Breast epithelium (tissue), 3 donors: ENCODE measurements around the gene CCDC34.

Source experiments
- CTCF ChIP-seq, 3 donors: fragments of 450-650 bp; IDR thresholded peaks; one replicate each; pipeline ENCODE4 v1.5.1; 2016 to 2017; ENCODE audit warnings: antibody characterized with exemption in 3 of 3, mild to moderate bottlenecking in 3 of 3, moderate library complexity in 3 of 3
- POLR2A ChIP-seq: fragments of 450-650 bp; IDR thresholded peaks from one replicate; pipeline ENCODE4 v1.6.1; 2016; ENCODE audit warnings: antibody characterized with exemption, mild to moderate bottlenecking, moderate library complexity
- POLR2AphosphoS5 ChIP-seq, 3 donors: sonication (generic); formaldehyde crosslinking; IDR thresholded peaks; one replicate each; pipeline ENCODE4 v1.6.1; 2017; ENCODE audit warnings: antibody characterized with exemption in 3 of 3

GRCh38 chr11:27312110-27312509, 50.9 kb downstream of the CCDC34 start:
- TF ChIP-seq CTCF (IDR thresholded peaks at IDR 0.05), result no peak
- TF ChIP-seq POLR2A, result no peak
- no peak for TF ChIP-seq POLR2AphosphoS5 (IDR thresholded peaks at IDR 0.05)
